Body of pancreas (tissue), 4 donors: Measurements from ENCODE around the gene ING5.

Experiments used
- CTCF ChIP-seq, 7 experiments: fragments of 450-650 bp in 4 of 7; fragments of 200-600 bp in 3 of 7; sonication (generic) in 3 of 7; IDR thresholded peaks; one replicate each; pipeline ENCODE4 v1.5.1; 2016 to 2019; ENCODE audit warnings: antibody characterized with exemption in 7 of 7
- POLR2A ChIP-seq, 3 donors: fragments of 450-650 bp; IDR thresholded peaks; one replicate each; pipeline ENCODE4 v1.6.1; 2016; ENCODE audit warnings: antibody characterized with exemption in 3 of 3, mild to moderate bottlenecking in 2 of 3

- TF ChIP-seq CTCF (IDR thresholded peaks at IDR 0.05) (no peak), POLR2A (IDR thresholded peaks at IDR 0.05) (no peak)
Observed at GRCh38 chr2:241753493-241753892, 51.7 kb downstream of the ING5 start.
